Natural killer cell (primary cell): ENCODE results near the gene MOV10L1. TPM values are rescaled to one million over a fixed set of nuclear protein-coding genes. Genes with fewer than 3 reads are reported as not detected.
"Not testable (repeated sequence)": the region's sequence is repeated elsewhere in the genome, so short reads cannot be mapped to it uniquely, and the experiment has no call there.

Source experiments
- ATAC-seq, 3 donors: fragments of 150-1000 bp in 2 of 3; fragments of 200-7000 bp in 1 of 3; cut with Tn5 transposase; 1 replicate in 1 of 3; 2 replicates in 2 of 3; pipeline ENCODE4 v1.10.0; 2021; ENCODE audit warnings: mild to moderate bottlenecking in 2 of 3, moderate library complexity in 2 of 3
- DNase-seq, 2 donors: peaks; one replicate each; pipeline versions ENCODE4 v3.0.0 to v3.0.0-alpha.2; 2013 to 2021; ENCODE audit warnings: mixed read lengths in 1 of 2
- H3K27ac ChIP-seq: one replicate; pipeline ENCODE4 v1.5.1; 2013; ENCODE audit warnings: mild to moderate bottlenecking, low read length
- H3K27me3 ChIP-seq: one replicate; pipeline ENCODE4 v1.6.1; 2013; ENCODE audit warnings: low read length; ENCODE audit not compliant: control insufficient read depth, insufficient read depth
- H3K36me3 ChIP-seq: one replicate; pipeline ENCODE4 v1.6.1; 2013; ENCODE audit warnings: low read length; ENCODE audit not compliant: control insufficient read depth, insufficient read depth
- H3K4me1 ChIP-seq: one replicate; pipeline ENCODE4 v1.6.1; 2013; ENCODE audit warnings: low read length; ENCODE audit not compliant: control insufficient read depth, insufficient read depth
- H3K4me3 ChIP-seq: one replicate; pipeline ENCODE4 v1.5.1; 2013; ENCODE audit warnings: low read length
- H3K9me3 ChIP-seq: one replicate; pipeline ENCODE4 v1.6.1; 2013; ENCODE audit warnings: low read length; ENCODE audit not compliant: control insufficient read depth, insufficient read depth
- H3K27ac Mint-ChIP-seq, 2 donors: one replicate each; pipeline ENCODE4 v1.8.0; 2022; ENCODE audit warnings: mild to moderate bottlenecking in 2 of 2, mixed read lengths in 2 of 2, moderate library complexity in 1 of 2
- H3K27me3 Mint-ChIP-seq, 2 donors: one replicate each; pipeline ENCODE4 v1.8.0; 2022; ENCODE audit warnings: low read depth in 2 of 2, mixed read lengths in 2 of 2
- H3K36me3 Mint-ChIP-seq: one replicate; pipeline ENCODE4 v1.8.0; 2022; ENCODE audit warnings: mixed read lengths
- H3K4me1 Mint-ChIP-seq, 2 donors: one replicate each; pipeline ENCODE4 v1.8.0; 2022; ENCODE audit warnings: mixed read lengths in 2 of 2
- H3K4me3 Mint-ChIP-seq: one replicate; pipeline ENCODE4 v1.8.0; 2022; ENCODE audit warnings: mild to moderate bottlenecking, moderate library complexity, mixed read lengths
- H3K9me3 Mint-ChIP-seq, 2 donors: one replicate each; pipeline ENCODE4 v1.8.0; 2022; ENCODE audit warnings: mixed read lengths in 2 of 2
- CTCF ChIP-seq: fragments of 200-600 bp; IDR thresholded peaks from one replicate; pipeline ENCODE4 v1.8.0; 2022; ENCODE audit warnings: antibody characterized with exemption
- WGBS: methylation state at CpG from one replicate; pipeline ENCODE4 v1.1.7; 2013; ENCODE audit warnings: missing lambda C conversion rate; ENCODE audit not compliant: insufficient coverage; 5-methylcytosine and 5-hydroxymethylcytosine counted together
- intact Hi-C: fragments of 100-400 bp; cut with micrococcal nuclease; formaldehyde crosslinking; loops from one replicate; pipeline ENCODE4 v1.14.2; 2022
- total RNA-seq, 4 donors: library from RNA; stranded (reverse); fragments of 120-200 nt in 1 of 4; gene quantifications; one replicate each; pipeline versions ENCODE4 v1.2.3 to v1.2.4, GENCODE V29; 2013 to 2022

MOV10L1 gene
- total RNA-seq, 3 donors from 2014 or later (not counting 1 experiment from before 2014, with no cell fraction given) = 1.0 to 1.7 TPM; not detected in 1

DNA sequence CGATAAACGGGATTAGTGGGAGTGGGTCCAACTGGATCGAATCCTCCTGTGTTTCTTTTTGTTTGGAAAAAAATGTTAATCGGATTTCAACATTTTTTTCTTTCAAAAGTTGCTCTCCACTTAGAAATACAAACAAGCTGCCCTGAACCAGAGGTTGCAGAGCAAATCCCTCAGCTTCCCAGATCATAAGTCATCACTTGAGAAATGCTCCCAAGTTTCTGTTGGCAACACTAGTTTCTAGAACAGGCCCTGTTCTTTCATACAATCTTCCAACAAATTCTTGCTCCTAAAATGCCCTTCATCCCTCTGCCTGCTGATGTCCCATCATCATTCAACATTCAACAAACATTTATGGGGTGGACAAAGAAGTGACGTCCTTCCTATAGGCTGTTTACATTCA lies 3.3 kb upstream of the MOV10L1 start:
- Histone ChIP-seq H3K4me3 (no peak overlapping the region), H3K4me1 (peaks cover 20% of the 10 kb centered on the region), H3K27me3 (no peaks in the 10 kb centered on the region), H3K9me3 (peaks cover 6% of the 10 kb centered on the region), H3K36me3 (peaks cover 7% of the 10 kb centered on the region), H3K27ac (no peak overlapping the region)
- ATAC-seq (no peak), DNase-seq (no peak)
- no peak for TF ChIP-seq CTCF
- intact Hi-C loops = loop anchor here (1.0 kb wide), 1 partner anchor 16 kb away; no protein-coding TSS in a partner anchor
- Mint-ChIP-seq H3K4me3 (no peak overlapping the region), H3K36me3 (no peaks in the 10 kb centered on the region), H3K9me3 (peaks cover 0 to 3% of the 10 kb centered on the region in 2 donors), H3K4me1 (peaks cover 9 to 29% of the 10 kb centered on the region in 2 donors), H3K27ac (no peak overlapping the region), H3K27me3 (no peaks in the 10 kb centered on the region)
- 75% methylated on average over 1 of the region's 5 CpGs for WGBS

DNA sequence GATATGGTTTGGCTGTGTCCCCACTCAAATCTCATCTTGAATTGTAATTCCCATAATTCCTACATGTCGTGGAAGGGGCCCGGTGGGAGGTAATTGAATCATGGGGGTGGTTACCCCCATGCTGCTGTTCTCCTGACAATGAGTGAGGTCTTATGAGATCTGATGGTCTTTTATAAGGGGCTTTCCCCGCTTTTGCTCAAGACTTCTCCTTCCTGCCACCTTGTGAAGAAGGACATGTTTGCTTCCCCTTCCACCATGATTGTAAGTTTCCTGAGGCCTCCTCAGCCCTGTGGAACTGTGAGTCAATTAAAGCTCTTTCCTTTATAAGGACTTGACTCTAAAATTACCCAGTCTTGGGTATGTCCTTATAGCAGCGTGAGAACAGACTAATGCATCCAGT lies 2.8 kb upstream of the MOV10L1 start:
- H3K9me3 Mint-ChIP-seq, H3K4me3 Mint-ChIP-seq: not testable (repeated sequence)

GRCh38 chr22:50087646-50088045 lies 2.2 kb upstream of the MOV10L1 start:
- no peaks in the 10 kb centered on the region for H3K27me3 Mint-ChIP-seq
- ATAC-seq (no peak), DNase-seq (no peak)
- Histone ChIP-seq H3K4me3 (no peak overlapping the region), H3K36me3 (peaks cover 7% of the 10 kb centered on the region), H3K4me1 (peaks cover 20% of the 10 kb centered on the region), H3K27ac (no peak overlapping the region), H3K9me3 (peaks cover 6% of the 10 kb centered on the region), H3K27me3 (no peaks in the 10 kb centered on the region)
- intact Hi-C loops = no loop called here
- H3K27ac Mint-ChIP-seq = no peak overlapping the region
- H3K4me1 Mint-ChIP-seq = peaks cover 9 to 27% of the 10 kb centered on the region in 2 donors
- H3K36me3 Mint-ChIP-seq = no peaks in the 10 kb centered on the region
- H3K4me3 Mint-ChIP-seq = no peak overlapping the region
- H3K9me3 Mint-ChIP-seq = peaks cover 0 to 3% of the 10 kb centered on the region in 2 donors
- TF ChIP-seq CTCF = no peak
- WGBS = 95% methylated on average over 12 of the region's 12 CpGs

More for the DNA sequence above, 2.8 kb upstream of the MOV10L1 start:
- H3K4me1 Mint-ChIP-seq = peaks cover 9 to 28% of the 10 kb centered on the region in 2 donors
- not testable (repeated sequence) for H3K36me3 Mint-ChIP-seq, ATAC-seq, H3K27ac ChIP-seq, DNase-seq, H3K9me3 ChIP-seq, H3K4me3 ChIP-seq, H3K27me3 ChIP-seq, H3K36me3 ChIP-seq, H3K27ac Mint-ChIP-seq, H3K27me3 Mint-ChIP-seq
- H3K4me1 ChIP-seq = peaks cover 20% of the 10 kb centered on the region
- WGBS = 93% methylated on average over 3 of the region's 4 CpGs
- intact Hi-C loops = loop anchor here (1.0 kb wide), 1 partner anchor 15 kb away; no protein-coding TSS in a partner anchor

DNA sequence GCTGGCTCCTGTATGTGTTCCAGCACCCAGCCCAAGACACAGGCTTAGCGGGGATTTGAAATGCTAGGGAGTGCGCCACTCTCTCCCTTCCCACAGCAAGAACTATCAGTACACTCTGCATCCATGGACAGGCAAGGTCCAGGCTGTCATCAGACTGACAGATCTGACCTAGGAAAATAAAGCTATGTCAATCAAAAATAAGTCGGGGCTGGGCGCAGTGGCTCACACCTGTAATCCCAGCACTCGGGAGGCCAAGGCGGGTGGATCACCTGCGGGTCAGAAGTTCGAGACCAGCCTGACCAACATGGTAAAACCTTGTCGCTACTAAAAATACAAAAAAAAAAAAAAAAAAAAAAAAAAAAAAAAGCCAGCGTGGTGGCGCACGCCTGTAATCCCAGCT lies 1.7 kb upstream of the MOV10L1 start:
- Histone ChIP-seq H3K27me3 (no peaks in the 10 kb centered on the region), H3K4me3 (no peak overlapping the region), H3K36me3 (peaks cover 3% of the 10 kb centered on the region), H3K27ac (no peak overlapping the region), H3K9me3 (peaks cover 6% of the 10 kb centered on the region), H3K4me1 (peaks cover 16% of the 10 kb centered on the region)
- intact Hi-C loops = no loop called here
- Mint-ChIP-seq H3K9me3 (peaks cover 0 to 3% of the 10 kb centered on the region in 2 donors), H3K27ac (no peak overlapping the region), H3K4me1 (peaks cover 5 to 23% of the 10 kb centered on the region in 2 donors), H3K4me3 (no peak overlapping the region), H3K36me3 (no peaks in the 10 kb centered on the region), H3K27me3 (no peaks in the 10 kb centered on the region)
- DNase-seq (no peak), ATAC-seq (no peak)
- TF ChIP-seq CTCF = no peak
- WGBS = 99% methylated on average over 10 of the region's 12 CpGs
